K562 (cell line): ENCODE measurements around the gene THUMPD1. TPM values are rescaled to one million over a fixed set of nuclear protein-coding genes. Genes with fewer than 3 reads are reported as not detected.

ENCODE experiments used
- DMBX1 ChIP-seq: fragments of 250-450 bp; sonication (Bioruptor Pico); IDR thresholded peaks from 2 replicates; pipeline ENCODE4 v1.8.0; 2022; ENCODE audit warnings: inconsistent platforms, mild to moderate bottlenecking, moderate library complexity, borderline replicate concordance
- EP400 ChIP-seq: fragments of 450-650 bp; IDR thresholded peaks from 2 replicates; pipeline ENCODE4 v1.6.1; 2017; ENCODE audit warnings: antibody characterized with exemption, mild to moderate bottlenecking, moderate library complexity
- NFRKB ChIP-seq: fragments of 450-650 bp; IDR thresholded peaks from 2 replicates; pipeline ENCODE4 v1.6.1; 2016; ENCODE audit warnings: low read depth
- TEAD1 ChIP-seq, 2 experiments: fragments of 450-650 bp in 1 of 2; sonication (generic) in 1 of 2; formaldehyde crosslinking; IDR thresholded peaks; 2 replicates each; pipeline versions ENCODE4 v1.4.0 to v1.8.0; 2020 to 2022; ENCODE audit warnings: mild to moderate bottlenecking in 2 of 2, missing genetic modification reagents in 1 of 2
- polyA plus RNA-seq, 8 experiments: library from polyadenylated mRNA; depleted of rRNA in 4 of 8; stranded (reverse) in 5 of 8; unstranded in 3 of 8; fragments of >200 nt; fragmentation: Nextera tagmentation in 2 of 8; fragmentation: Illumina TruSeq in 1 of 8; extraction: Ambion mirVana in 2 of 8; extraction: Trizol in 1 of 8; gene quantifications; 2 replicates each; pipeline versions ENCODE4 v1.2.1 to v1.2.3, GENCODE V29; 2011 to 2014; ENCODE audit warnings: inconsistent platforms in 1 of 8, missing spikeins in 1 of 8
- total RNA-seq, 7 experiments: library from RNA; depleted of rRNA in 6 of 7; stranded (reverse); fragments of >200 nt in 6 of 7; fragmentation: Illumina TruSeq in 2 of 7; extraction: Trizol in 2 of 7; gene quantifications; 2 replicates each; pipeline versions ENCODE4 v1.2.1 to v1.2.3, GENCODE V29; 2011 to 2021; ENCODE audit warnings: low replicate concordance in 1 of 7
- TF ChIP-seq, protein P1 (sequence below): fragments of 450-650 bp; IDR thresholded peaks from 2 replicates; pipeline ENCODE4 v1.6.1; 2016; ENCODE audit warnings: mild to moderate bottlenecking
- TF ChIP-seq, protein P2 (sequence below), 2 experiments: fragments of 450-650 bp; formaldehyde crosslinking in 1 of 2; IDR thresholded peaks; 2 replicates each; pipeline versions ENCODE4 v1.4.0 to v1.6.1; 2014 to 2020; ENCODE audit warnings: mild to moderate bottlenecking in 2 of 2, borderline replicate concordance in 1 of 2, low read depth in 1 of 2
- TF ChIP-seq, protein P3 (sequence below): fragments of 450-650 bp; IDR thresholded peaks from 2 replicates; pipeline ENCODE4 v1.6.1; 2017; ENCODE audit warnings: antibody characterized with exemption, mild to moderate bottlenecking
- TF ChIP-seq, protein P4 (sequence below): fragments of 250-450 bp; sonication (Bioruptor Pico); IDR thresholded peaks from 2 replicates; pipeline ENCODE4 v1.8.0; 2022; ENCODE audit warnings: moderate library complexity, mild to moderate bottlenecking, inconsistent platforms
- TF ChIP-seq, protein P5 (sequence below): sonication (generic); formaldehyde crosslinking; IDR thresholded peaks from 2 replicates; pipeline ENCODE4 v1.8.0; 2022; ENCODE audit warnings: missing genetic modification reagents, mild to moderate bottlenecking, moderate library complexity, borderline replicate concordance

THUMPD1 gene
- total and polyA plus RNA-seq, 9 of the 15 experiments (the other 6 are each of a cell fraction or from before 2014, with no cell fraction given): 37.8 to 101 (median 56.8) TPM

DNA sequence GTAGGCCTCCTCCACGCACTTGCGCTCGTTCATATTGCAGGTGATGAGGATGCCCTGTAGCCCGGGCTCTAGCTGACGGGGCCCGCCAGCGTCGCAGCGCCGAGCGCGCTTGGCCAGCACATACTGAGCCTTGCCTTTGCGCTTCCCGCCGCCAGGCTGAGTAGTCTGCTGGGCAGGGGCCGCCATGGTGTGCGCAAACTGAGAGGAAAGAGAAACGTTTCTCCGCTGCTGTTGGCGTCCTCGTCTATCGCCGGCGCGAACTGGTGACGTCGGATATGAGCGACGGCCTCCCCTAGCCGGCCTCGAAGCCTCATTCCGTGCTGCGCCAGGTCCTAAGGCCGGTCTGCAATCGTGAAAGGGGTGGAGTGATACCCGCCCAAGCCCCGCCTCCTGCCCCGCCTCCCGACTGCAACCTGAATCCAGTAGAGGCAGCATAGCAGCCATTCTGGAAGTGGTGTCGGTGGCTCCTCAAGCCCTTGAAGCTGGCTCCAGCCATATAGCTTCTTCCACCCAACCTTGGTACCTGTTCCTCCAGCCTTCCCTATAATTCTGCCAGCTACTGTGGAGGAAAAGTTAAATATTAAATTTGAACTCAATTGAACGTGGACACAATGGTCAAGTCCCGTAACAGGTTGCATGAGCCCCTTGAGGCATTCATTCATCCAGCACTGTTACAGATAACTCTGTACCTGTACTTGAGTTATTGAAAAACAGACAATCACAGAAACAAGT, at the start of gene THUMPD1 (continued):
- TF ChIP-seq TEAD1 (CRISPR knock-in tag; IDR thresholded peaks at IDR 0.05): peak; percentile 25 to 81; a peak in 1 of 4 replicates
- TF ChIP-seq NFRKB: peak; percentile 58
- TF ChIP-seq EP400: peak; percentile 77
- peak; percentile 53; the same call in 1 of the 2 replicates for TF ChIP-seq DMBX1 (CRISPR knock-in tag)
- TF ChIP-seq, protein P1, sequence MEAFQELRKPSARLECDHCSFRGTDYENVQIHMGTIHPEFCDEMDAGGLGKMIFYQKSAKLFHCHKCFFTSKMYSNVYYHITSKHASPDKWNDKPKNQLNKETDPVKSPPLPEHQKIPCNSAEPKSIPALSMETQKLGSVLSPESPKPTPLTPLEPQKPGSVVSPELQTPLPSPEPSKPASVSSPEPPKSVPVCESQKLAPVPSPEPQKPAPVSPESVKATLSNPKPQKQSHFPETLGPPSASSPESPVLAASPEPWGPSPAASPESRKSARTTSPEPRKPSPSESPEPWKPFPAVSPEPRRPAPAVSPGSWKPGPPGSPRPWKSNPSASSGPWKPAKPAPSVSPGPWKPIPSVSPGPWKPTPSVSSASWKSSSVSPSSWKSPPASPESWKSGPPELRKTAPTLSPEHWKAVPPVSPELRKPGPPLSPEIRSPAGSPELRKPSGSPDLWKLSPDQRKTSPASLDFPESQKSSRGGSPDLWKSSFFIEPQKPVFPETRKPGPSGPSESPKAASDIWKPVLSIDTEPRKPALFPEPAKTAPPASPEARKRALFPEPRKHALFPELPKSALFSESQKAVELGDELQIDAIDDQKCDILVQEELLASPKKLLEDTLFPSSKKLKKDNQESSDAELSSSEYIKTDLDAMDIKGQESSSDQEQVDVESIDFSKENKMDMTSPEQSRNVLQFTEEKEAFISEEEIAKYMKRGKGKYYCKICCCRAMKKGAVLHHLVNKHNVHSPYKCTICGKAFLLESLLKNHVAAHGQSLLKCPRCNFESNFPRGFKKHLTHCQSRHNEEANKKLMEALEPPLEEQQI: peak; percentile 97
- TF ChIP-seq, protein P2, sequence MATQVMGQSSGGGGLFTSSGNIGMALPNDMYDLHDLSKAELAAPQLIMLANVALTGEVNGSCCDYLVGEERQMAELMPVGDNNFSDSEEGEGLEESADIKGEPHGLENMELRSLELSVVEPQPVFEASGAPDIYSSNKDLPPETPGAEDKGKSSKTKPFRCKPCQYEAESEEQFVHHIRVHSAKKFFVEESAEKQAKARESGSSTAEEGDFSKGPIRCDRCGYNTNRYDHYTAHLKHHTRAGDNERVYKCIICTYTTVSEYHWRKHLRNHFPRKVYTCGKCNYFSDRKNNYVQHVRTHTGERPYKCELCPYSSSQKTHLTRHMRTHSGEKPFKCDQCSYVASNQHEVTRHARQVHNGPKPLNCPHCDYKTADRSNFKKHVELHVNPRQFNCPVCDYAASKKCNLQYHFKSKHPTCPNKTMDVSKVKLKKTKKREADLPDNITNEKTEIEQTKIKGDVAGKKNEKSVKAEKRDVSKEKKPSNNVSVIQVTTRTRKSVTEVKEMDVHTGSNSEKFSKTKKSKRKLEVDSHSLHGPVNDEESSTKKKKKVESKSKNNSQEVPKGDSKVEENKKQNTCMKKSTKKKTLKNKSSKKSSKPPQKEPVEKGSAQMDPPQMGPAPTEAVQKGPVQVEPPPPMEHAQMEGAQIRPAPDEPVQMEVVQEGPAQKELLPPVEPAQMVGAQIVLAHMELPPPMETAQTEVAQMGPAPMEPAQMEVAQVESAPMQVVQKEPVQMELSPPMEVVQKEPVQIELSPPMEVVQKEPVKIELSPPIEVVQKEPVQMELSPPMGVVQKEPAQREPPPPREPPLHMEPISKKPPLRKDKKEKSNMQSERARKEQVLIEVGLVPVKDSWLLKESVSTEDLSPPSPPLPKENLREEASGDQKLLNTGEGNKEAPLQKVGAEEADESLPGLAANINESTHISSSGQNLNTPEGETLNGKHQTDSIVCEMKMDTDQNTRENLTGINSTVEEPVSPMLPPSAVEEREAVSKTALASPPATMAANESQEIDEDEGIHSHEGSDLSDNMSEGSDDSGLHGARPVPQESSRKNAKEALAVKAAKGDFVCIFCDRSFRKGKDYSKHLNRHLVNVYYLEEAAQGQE (IDR thresholded peaks at IDR 0.05; ENCODE audit: borderline replicate concordance): peak; percentile 12; the same call in 1 of the 2 replicates
- TF ChIP-seq, protein P2 (CRISPR knock-in tag; IDR thresholded peaks at IDR 0.05; ENCODE audit: low read depth): peak; percentile 81
- TF ChIP-seq, protein P3, sequence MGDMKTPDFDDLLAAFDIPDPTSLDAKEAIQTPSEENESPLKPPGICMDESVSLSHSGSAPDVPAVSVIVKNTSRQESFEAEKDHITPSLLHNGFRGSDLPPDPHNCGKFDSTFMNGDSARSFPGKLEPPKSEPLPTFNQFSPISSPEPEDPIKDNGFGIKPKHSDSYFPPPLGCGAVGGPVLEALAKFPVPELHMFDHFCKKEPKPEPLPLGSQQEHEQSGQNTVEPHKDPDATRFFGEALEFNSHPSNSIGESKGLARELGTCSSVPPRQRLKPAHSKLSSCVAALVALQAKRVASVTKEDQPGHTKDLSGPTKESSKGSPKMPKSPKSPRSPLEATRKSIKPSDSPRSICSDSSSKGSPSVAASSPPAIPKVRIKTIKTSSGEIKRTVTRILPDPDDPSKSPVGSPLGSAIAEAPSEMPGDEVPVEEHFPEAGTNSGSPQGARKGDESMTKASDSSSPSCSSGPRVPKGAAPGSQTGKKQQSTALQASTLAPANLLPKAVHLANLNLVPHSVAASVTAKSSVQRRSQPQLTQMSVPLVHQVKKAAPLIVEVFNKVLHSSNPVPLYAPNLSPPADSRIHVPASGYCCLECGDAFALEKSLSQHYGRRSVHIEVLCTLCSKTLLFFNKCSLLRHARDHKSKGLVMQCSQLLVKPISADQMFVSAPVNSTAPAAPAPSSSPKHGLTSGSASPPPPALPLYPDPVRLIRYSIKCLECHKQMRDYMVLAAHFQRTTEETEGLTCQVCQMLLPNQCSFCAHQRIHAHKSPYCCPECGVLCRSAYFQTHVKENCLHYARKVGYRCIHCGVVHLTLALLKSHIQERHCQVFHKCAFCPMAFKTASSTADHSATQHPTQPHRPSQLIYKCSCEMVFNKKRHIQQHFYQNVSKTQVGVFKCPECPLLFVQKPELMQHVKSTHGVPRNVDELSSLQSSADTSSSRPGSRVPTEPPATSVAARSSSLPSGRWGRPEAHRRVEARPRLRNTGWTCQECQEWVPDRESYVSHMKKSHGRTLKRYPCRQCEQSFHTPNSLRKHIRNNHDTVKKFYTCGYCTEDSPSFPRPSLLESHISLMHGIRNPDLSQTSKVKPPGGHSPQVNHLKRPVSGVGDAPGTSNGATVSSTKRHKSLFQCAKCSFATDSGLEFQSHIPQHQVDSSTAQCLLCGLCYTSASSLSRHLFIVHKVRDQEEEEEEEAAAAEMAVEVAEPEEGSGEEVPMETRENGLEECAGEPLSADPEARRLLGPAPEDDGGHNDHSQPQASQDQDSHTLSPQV: peak; percentile 83
- TF ChIP-seq, protein P4, sequence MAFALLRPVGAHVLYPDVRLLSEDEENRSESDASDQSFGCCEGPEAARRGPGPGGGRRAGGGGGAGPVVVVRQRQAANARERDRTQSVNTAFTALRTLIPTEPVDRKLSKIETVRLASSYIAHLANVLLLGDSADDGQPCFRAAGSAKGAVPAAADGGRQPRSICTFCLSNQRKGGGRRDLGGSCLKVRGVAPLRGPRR (CRISPR knock-in tag): peak; percentile 48; the same call in 1 of the 2 replicates
- TF ChIP-seq, protein P5, sequence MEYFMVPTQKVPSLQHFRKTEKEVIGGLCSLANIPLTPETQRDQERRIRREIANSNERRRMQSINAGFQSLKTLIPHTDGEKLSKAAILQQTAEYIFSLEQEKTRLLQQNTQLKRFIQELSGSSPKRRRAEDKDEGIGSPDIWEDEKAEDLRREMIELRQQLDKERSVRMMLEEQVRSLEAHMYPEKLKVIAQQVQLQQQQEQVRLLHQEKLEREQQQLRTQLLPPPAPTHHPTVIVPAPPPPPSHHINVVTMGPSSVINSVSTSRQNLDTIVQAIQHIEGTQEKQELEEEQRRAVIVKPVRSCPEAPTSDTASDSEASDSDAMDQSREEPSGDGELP (CRISPR knock-in tag): peak; percentile 79
